ENCODE results near the gene ELL.
"Not testable (repeated sequence)": the region's sequence is repeated elsewhere in the genome, so short reads cannot be mapped to it uniquely, and the experiment has no call there.

Gene ELL

DNA sequence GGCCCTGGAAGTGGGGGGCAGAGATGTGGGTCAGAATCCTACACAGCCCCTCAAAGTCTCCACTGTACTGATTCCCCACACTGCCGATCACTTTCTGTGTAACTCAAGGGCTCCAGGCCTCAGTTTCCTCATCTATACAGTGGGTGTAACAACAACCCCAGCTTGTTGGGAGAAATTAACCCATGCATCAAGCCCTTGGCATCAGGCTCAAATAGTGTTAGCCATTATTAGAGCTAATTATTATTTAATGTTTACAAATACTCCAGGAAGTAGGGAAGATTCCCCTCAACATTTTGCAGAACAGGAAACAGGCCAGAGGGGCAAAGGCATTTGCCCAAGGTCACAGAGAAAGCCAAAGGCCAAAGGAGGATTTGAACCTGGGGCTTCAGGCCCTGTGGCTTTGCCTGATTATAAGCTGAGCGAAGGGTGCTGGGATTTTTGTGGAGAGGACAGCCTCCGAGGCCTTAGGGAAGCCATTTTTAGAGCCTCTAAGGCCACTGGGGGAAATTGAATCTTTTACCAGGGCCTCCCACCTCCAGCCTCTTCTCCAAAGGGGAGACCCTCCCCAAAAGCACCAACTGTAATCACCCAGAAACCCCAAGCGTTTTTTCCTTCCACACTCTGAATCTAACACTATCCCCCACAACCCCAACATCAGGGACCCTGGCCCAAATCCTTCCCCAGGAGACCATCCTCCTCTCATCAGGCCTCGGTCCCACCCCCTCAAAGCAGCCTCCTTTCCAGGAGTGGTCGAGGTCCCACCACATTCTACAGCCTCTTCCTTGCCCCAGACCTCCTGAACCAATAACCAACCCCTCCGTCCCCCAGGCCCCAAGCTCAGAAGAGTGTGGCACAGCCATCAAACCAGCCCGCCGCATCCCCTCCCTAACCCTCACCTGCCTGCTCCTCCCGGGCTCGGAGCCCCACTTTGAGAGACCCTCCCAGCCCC lies 20.4 kb upstream of the ELL start:
- Histone ChIP-seq H3K9me3 (ENCODE audit: control insufficient read depth, low read depth, low read length) (no peaks in the 10 kb centered on the region), H3K4me1 (ENCODE audit: control insufficient read depth, low read depth, low read length) (peaks cover 6% of the 10 kb centered on the region), H3K27ac (ENCODE audit: low read length) (no peak overlapping the region), H3K36me3 (ENCODE audit: control insufficient read depth, low read depth, low read length) (peaks cover 20% of the 10 kb centered on the region), H3K4me3 (ENCODE audit: low read length) (peak overlapping the region; percentile 54), H3K9ac (ENCODE audit: low read length) (no peak overlapping the region), H3K27me3 (ENCODE audit: control insufficient read depth, insufficient read depth, low read length) (no peaks in the 10 kb centered on the region)

DNA sequence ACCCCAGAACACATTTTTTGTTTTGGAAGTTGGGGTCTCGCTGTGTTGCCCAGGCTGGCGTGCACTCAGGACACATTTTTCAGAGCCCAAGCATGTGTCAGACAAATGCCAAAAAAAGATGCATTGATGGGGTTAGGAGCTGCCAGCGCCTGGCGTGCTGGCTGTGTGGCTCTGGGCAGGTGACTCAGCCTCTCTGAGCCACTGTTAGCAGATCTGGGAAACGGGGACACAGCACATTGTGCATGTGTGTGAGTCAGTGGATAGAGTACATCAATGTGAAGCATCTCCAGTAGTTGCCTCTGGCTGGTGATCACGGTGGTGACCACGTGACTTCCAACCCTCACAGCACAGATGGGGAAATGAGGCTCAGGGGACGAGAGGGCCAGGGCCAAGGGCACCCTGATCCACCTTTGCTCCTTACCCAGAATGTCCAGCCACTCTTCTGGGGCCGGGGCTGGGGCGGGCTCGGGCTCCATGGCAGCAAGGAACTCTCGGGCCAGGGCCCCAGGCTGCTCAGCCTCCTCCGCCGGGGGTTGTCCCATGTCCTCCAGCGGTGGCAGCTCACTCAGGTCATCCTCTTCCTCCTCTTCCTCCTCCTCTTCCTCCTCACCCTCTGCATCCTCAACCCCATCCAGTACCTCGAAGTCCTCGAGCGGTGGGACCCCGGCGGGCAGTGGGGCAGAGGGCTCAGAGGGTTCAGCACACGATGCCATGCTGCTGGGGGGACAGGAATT lies 19.6 kb upstream of the ELL start:
- Histone ChIP-seq H3K27me3 (ENCODE audit: control insufficient read depth, insufficient read depth, low read length) (no peaks in the 10 kb centered on the region), H3K9me3 (ENCODE audit: control insufficient read depth, low read depth, low read length) (no peaks in the 10 kb centered on the region), H3K27ac (ENCODE audit: low read length) (no peak overlapping the region), H3K4me3 (ENCODE audit: low read length) (no peak overlapping the region), H3K4me1 (ENCODE audit: control insufficient read depth, low read depth, low read length) (peaks cover 6% of the 10 kb centered on the region), H3K36me3 (ENCODE audit: control insufficient read depth, low read depth, low read length) (peaks cover 24% of the 10 kb centered on the region), H3K9ac (ENCODE audit: low read length) (no peak overlapping the region)

DNA sequence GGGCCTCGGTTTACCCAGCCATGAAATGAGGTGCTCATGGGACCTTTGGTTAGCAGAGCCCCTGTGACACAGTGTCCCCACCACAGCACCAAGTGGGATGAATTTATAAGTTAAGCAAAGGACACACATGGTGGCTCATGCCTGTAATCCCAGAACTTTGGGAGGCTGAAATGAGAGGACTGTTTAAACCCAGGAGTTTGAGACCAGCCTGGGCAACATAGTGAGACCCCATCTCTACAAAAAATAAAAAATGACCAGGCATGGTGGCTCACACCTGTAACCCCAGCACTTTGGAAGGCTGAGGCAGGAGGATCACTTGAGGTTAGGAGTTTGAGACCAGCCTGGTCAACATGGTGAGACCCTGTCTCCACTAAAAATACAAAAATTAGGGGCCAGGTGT lies 18.3 kb upstream of the ELL start:
- H3K4me1 ChIP-seq (ENCODE audit: control insufficient read depth, low read depth, low read length); H3K9ac ChIP-seq (ENCODE audit: low read length); H3K27ac ChIP-seq (ENCODE audit: low read length); H3K27me3 ChIP-seq (ENCODE audit: control insufficient read depth, insufficient read depth, low read length); H3K9me3 ChIP-seq (ENCODE audit: control insufficient read depth, low read depth, low read length); H3K4me3 ChIP-seq (ENCODE audit: low read length): not testable (repeated sequence)
- peaks cover 34% of the 10 kb centered on the region for H3K36me3 ChIP-seq (ENCODE audit: control insufficient read depth, low read depth, low read length)

- Histone ChIP-seq H3K4me3 (ENCODE audit: low read length) (no peak overlapping the region), H3K9me3 (ENCODE audit: control insufficient read depth, low read depth, low read length) (no peaks in the 10 kb centered on the region), H3K27me3 (ENCODE audit: control insufficient read depth, insufficient read depth, low read length) (no peaks in the 10 kb centered on the region), H3K36me3 (ENCODE audit: control insufficient read depth, low read depth, low read length) (peaks cover 35% of the 10 kb centered on the region), H3K27ac (ENCODE audit: low read length) (no peak overlapping the region), H3K9ac (ENCODE audit: low read length) (no peak overlapping the region), H3K4me1 (ENCODE audit: control insufficient read depth, low read depth, low read length) (peaks cover 6% of the 10 kb centered on the region)
Measured at GRCh38 chr19:18539372-18539771, 17.5 kb upstream of the ELL start.

- no peak overlapping the region for H3K27ac ChIP-seq (ENCODE audit: low read length)
- H3K9me3 ChIP-seq (ENCODE audit: control insufficient read depth, low read depth, low read length), result no peaks in the 10 kb centered on the region
- no peaks in the 10 kb centered on the region for H3K4me1 ChIP-seq (ENCODE audit: control insufficient read depth, low read depth, low read length)
- H3K27me3 ChIP-seq (ENCODE audit: control insufficient read depth, insufficient read depth, low read length), result no peaks in the 10 kb centered on the region
- no peak overlapping the region for H3K9ac ChIP-seq (ENCODE audit: low read length)
- H3K4me3 ChIP-seq (ENCODE audit: low read length), result no peak overlapping the region
- peaks cover 35% of the 10 kb centered on the region for H3K36me3 ChIP-seq (ENCODE audit: control insufficient read depth, low read depth, low read length)
Measured at GRCh38 chr19:18538115-18538514, 16.2 kb upstream of the ELL start.

DNA sequence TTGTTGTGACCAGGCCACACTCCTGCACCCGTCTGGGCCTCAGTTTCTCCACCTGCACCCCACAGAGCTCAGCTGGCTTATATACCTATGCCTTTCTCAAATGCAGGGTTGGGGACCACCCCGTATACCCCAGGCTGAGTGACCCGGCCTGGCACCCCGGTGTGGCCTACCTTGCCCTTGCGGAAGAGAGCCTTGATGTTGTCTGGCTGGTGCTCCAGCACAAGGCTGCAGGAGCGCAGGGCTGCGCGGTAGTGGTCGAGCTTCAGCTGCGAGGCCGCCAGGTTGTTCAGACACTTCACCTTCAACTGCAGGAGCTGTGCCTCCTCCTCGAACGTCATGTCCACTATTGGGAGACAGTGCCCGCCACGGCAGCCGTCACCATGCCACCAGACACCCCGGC lies 15.6 kb upstream of the ELL start:
- Histone ChIP-seq H3K36me3 (ENCODE audit: control insufficient read depth, low read depth, low read length) (peaks cover 42% of the 10 kb centered on the region), H3K27ac (ENCODE audit: low read length) (no peak overlapping the region), H3K4me3 (ENCODE audit: low read length) (no peak overlapping the region), H3K27me3 (ENCODE audit: control insufficient read depth, insufficient read depth, low read length) (no peaks in the 10 kb centered on the region), H3K9me3 (ENCODE audit: control insufficient read depth, low read depth, low read length) (no peaks in the 10 kb centered on the region), H3K9ac (ENCODE audit: low read length) (no peak overlapping the region), H3K4me1 (ENCODE audit: control insufficient read depth, low read depth, low read length) (no peaks in the 10 kb centered on the region)

DNA sequence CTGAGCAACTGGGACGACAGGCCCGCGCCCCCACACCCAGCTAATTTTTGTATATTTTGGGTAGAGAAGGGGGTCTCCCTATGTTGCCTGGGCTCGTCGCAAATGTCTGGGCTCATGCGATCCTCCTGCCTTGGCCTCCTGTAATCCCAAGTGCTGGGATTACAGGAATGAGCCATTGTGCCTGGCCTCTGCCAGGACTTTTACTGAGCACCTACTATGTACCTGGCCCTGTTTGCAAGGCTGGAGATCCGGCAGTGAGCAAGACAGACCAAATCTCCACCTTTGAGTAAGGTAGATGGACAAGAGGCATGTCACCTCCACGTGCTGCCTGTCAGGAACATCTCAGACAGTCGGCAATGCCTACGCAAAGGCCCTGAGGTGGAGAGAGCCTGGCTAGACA lies 14.6 kb upstream of the ELL start:
- H3K27me3 ChIP-seq (ENCODE audit: control insufficient read depth, insufficient read depth, low read length), result no peaks in the 10 kb centered on the region
- H3K4me3 ChIP-seq (ENCODE audit: low read length), result no peak overlapping the region
- H3K4me1 ChIP-seq (ENCODE audit: control insufficient read depth, low read depth, low read length), result no peaks in the 10 kb centered on the region
- peaks cover 48% of the 10 kb centered on the region for H3K36me3 ChIP-seq (ENCODE audit: control insufficient read depth, low read depth, low read length)
- no peak overlapping the region for H3K9ac ChIP-seq (ENCODE audit: low read length)
- H3K9me3 ChIP-seq (ENCODE audit: control insufficient read depth, low read depth, low read length), result no peaks in the 10 kb centered on the region
- H3K27ac ChIP-seq (ENCODE audit: low read length), result no peak overlapping the region

GRCh38 chr19:18533058-18533457 lies 11.2 kb upstream of the ELL start:
- Histone ChIP-seq H3K9me3 (ENCODE audit: control insufficient read depth, low read depth, low read length) (no peaks in the 10 kb centered on the region), H3K36me3 (ENCODE audit: control insufficient read depth, low read depth, low read length) (peaks cover 31% of the 10 kb centered on the region), H3K4me1 (ENCODE audit: control insufficient read depth, low read depth, low read length) (no peaks in the 10 kb centered on the region), H3K27me3 (ENCODE audit: control insufficient read depth, insufficient read depth, low read length) (no peaks in the 10 kb centered on the region), H3K27ac (ENCODE audit: low read length) (no peak overlapping the region), H3K9ac (ENCODE audit: low read length) (no peak overlapping the region), H3K4me3 (ENCODE audit: low read length) (no peak overlapping the region)

- Histone ChIP-seq H3K9me3 (ENCODE audit: control insufficient read depth, low read depth, low read length) (no peaks in the 10 kb centered on the region), H3K4me1 (ENCODE audit: control insufficient read depth, low read depth, low read length) (no peaks in the 10 kb centered on the region), H3K9ac (ENCODE audit: low read length) (no peak overlapping the region), H3K36me3 (ENCODE audit: control insufficient read depth, low read depth, low read length) (peaks cover 31% of the 10 kb centered on the region), H3K4me3 (ENCODE audit: low read length) (no peak overlapping the region), H3K27ac (ENCODE audit: low read length) (no peak overlapping the region), H3K27me3 (ENCODE audit: control insufficient read depth, insufficient read depth, low read length) (no peaks in the 10 kb centered on the region)
Measured at GRCh38 chr19:18532168-18532890, 10.5 kb upstream of the ELL start.

DNA sequence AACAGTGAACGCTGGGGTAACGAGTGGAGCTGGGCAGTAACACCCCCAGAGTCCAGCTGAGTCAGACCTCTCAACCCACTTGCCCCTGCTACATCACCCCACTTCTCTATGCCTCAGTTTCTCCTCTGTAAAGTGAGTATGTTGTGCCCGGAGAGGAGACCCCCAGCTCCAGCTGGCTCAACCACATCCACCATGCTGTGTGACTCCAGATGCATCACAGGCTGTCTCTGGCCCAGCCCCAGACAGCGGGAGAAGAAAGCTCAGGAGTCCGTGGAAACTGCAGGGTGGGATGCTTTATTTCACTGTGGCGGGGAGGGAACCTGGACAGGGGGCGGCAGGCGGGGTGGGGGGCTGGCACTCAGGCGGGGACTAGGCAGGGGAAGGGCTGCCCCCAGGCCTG lies 9.6 kb upstream of the ELL start:
- H3K4me3 ChIP-seq (ENCODE audit: low read length), result no peak overlapping the region
- H3K27me3 ChIP-seq (ENCODE audit: control insufficient read depth, insufficient read depth, low read length), result no peaks in the 10 kb centered on the region
- H3K9me3 ChIP-seq (ENCODE audit: control insufficient read depth, low read depth, low read length), result no peaks in the 10 kb centered on the region
- H3K9ac ChIP-seq (ENCODE audit: low read length), result no peak overlapping the region
- H3K36me3 ChIP-seq (ENCODE audit: control insufficient read depth, low read depth, low read length), result peaks cover 27% of the 10 kb centered on the region
- no peak overlapping the region for H3K27ac ChIP-seq (ENCODE audit: low read length)
- no peaks in the 10 kb centered on the region for H3K4me1 ChIP-seq (ENCODE audit: control insufficient read depth, low read depth, low read length)

DNA sequence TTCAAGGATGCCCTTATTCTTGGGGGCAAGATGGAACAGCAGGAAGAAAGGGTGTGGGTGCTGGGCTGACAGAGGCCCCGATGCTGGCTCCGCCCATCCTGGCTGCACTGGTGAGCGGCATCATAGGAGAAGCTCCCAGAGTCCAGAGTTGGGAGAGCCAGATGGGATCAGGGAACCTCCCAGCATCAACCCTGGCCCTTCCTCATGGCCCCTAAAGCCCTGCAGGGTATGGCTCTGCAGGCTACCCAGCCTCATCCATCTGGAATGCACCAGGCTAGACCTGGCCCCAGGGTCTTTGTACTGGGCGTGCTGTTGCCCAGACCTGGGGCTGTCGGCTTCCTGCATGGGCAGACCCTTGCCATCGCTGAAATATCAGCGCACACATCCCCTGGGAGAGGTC lies 7.9 kb upstream of the ELL start:
- no peak overlapping the region for H3K4me3 ChIP-seq (ENCODE audit: low read length)
- no peaks in the 10 kb centered on the region for H3K27me3 ChIP-seq (ENCODE audit: control insufficient read depth, insufficient read depth, low read length)
- no peaks in the 10 kb centered on the region for H3K4me1 ChIP-seq (ENCODE audit: control insufficient read depth, low read depth, low read length)
- H3K9ac ChIP-seq (ENCODE audit: low read length), result no peak overlapping the region
- no peaks in the 10 kb centered on the region for H3K9me3 ChIP-seq (ENCODE audit: control insufficient read depth, low read depth, low read length)
- no peak overlapping the region for H3K27ac ChIP-seq (ENCODE audit: low read length)
- H3K36me3 ChIP-seq (ENCODE audit: control insufficient read depth, low read depth, low read length), result peaks cover 15% of the 10 kb centered on the region
